Suprapubic skin (tissue), 4 donors: ENCODE results near the gene CFAP45. TPM values are rescaled to one million over a fixed set of nuclear protein-coding genes. Genes with fewer than 3 reads are reported as not detected.
"Not testable (repeated sequence)": the region's sequence is repeated elsewhere in the genome, so short reads cannot be mapped to it uniquely, and the experiment has no call there.

Source experiments
- DNase-seq, 2 donors: peaks; one replicate each; pipeline ENCODE4 v3.0.0-alpha.2; 2019; ENCODE audit warnings: low spot score in 2 of 2
- H3K27ac ChIP-seq: fragments of 200-600 bp; sonication (generic); one replicate; pipeline ENCODE4 v1.5.1; 2019
- H3K27me3 ChIP-seq: fragments of 200-600 bp; sonication (generic); one replicate; pipeline ENCODE4 v1.5.1; 2019
- H3K36me3 ChIP-seq: fragments of 200-600 bp; sonication (generic); one replicate; pipeline ENCODE4 v1.5.1; 2019
- H3K4me1 ChIP-seq: fragments of 200-600 bp; sonication (generic); one replicate; pipeline ENCODE4 v1.5.1; 2019
- H3K4me3 ChIP-seq: fragments of 200-600 bp; sonication (generic); one replicate; pipeline ENCODE4 v1.5.1; 2019; ENCODE audit warnings: mild to moderate bottlenecking
- H3K9me3 ChIP-seq: fragments of 200-600 bp; sonication (generic); one replicate; pipeline ENCODE4 v1.5.1; 2019
- EP300 ChIP-seq: sonication (generic); formaldehyde crosslinking; IDR thresholded peaks from one replicate; pipeline ENCODE4 v1.6.1; 2017; ENCODE audit warnings: antibody characterized with exemption
- POLR2A ChIP-seq, 2 donors: fragments of 450-650 bp; IDR thresholded peaks; one replicate each; pipeline ENCODE4 v1.6.1; 2017; ENCODE audit warnings: antibody characterized with exemption in 2 of 2, mild to moderate bottlenecking in 2 of 2, moderate library complexity in 2 of 2
- POLR2AphosphoS5 ChIP-seq, 3 donors: sonication (generic); formaldehyde crosslinking; IDR thresholded peaks; one replicate each; pipeline ENCODE4 v1.6.1; 2017; ENCODE audit warnings: antibody characterized with exemption in 3 of 3
- WGBS: methylation state at CpG from one replicate; pipeline ENCODE4 v1.1.5; 2018; 5-methylcytosine and 5-hydroxymethylcytosine counted together
- total RNA-seq, 4 donors: library from RNA; depleted of rRNA; stranded (reverse); fragments of >200 nt; gene quantifications; one replicate each; pipeline ENCODE4 v1.1.0, GENCODE V29; 2016
- TF ChIP-seq, protein P1 (sequence below), 2 donors: fragments of 200-600 bp in 1 of 2; fragments of 450-650 bp in 1 of 2; sonication (generic) in 1 of 2; IDR thresholded peaks; one replicate each; pipeline ENCODE4 v1.5.1; 2016 to 2019; ENCODE audit warnings: antibody characterized with exemption in 2 of 2, mild to moderate bottlenecking in 1 of 2, moderate library complexity in 1 of 2

CFAP45 gene
- total RNA-seq, 4 donors from 2014 or later: 0.78 to 2.1 (median 1.6) TPM

DNA sequence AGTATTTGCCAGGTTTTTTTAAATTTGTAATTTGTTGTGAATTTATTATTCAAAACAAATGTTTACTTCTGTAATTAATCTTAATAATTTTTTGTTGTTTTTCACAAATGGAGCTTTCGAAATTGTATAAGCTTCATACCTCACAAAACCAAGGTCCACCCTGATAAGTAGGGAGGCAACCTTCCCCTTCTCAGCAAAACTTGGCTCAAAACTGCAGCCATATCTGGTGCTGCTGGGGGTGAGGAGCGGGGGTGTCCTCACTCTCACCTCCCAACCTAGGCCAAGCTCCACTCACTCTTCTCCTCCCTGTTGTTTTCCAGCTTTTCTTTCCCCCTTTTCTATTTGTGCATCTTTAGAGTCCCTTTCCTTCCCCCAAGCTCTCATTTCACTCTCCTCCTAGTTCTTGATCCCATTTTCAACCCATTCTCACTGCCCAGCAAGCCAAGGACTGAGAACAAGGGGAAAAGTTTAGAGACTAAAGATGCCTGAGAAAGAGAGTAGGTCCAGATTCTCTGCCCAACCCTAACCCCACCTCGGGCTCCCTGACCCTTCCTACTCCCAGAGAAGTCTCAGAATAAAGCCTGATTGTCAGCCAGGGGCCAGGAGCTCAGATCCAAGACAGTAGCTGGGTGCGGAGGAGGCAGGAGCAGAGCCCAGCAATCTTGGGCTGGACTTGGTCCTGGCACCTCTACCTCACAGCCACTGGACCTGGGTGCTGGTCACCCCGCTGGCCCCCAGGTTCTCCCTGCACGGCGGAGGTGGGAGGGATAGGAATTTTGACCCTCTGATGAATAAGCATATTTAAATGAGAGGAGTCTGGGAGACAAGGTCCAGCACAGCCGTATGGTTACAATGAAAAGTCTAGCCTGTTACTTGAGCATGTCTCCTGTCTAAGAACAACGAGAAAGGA, 8.3 kb upstream of the CFAP45 start:
- H3K4me3 ChIP-seq: no peak overlapping the region
- no peak for DNase-seq
- no peak overlapping the region for H3K27ac ChIP-seq
- H3K9me3 ChIP-seq: no peaks in the 10 kb centered on the region
- H3K27me3 ChIP-seq: no peaks in the 10 kb centered on the region
- 84% methylated on average over 9 of the region's 9 CpGs for WGBS
- TF ChIP-seq POLR2AphosphoS5 (IDR thresholded peaks at IDR 0.05) (no peak), POLR2A (IDR thresholded peaks at IDR 0.05) (no peak), EP300 (no peak)
- TF ChIP-seq, protein P1, sequence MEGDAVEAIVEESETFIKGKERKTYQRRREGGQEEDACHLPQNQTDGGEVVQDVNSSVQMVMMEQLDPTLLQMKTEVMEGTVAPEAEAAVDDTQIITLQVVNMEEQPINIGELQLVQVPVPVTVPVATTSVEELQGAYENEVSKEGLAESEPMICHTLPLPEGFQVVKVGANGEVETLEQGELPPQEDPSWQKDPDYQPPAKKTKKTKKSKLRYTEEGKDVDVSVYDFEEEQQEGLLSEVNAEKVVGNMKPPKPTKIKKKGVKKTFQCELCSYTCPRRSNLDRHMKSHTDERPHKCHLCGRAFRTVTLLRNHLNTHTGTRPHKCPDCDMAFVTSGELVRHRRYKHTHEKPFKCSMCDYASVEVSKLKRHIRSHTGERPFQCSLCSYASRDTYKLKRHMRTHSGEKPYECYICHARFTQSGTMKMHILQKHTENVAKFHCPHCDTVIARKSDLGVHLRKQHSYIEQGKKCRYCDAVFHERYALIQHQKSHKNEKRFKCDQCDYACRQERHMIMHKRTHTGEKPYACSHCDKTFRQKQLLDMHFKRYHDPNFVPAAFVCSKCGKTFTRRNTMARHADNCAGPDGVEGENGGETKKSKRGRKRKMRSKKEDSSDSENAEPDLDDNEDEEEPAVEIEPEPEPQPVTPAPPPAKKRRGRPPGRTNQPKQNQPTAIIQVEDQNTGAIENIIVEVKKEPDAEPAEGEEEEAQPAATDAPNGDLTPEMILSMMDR (IDR thresholded peaks at IDR 0.05): no peak
- peaks cover 33% of the 10 kb centered on the region for H3K4me1 ChIP-seq
- no peaks in the 10 kb centered on the region for H3K36me3 ChIP-seq

DNA sequence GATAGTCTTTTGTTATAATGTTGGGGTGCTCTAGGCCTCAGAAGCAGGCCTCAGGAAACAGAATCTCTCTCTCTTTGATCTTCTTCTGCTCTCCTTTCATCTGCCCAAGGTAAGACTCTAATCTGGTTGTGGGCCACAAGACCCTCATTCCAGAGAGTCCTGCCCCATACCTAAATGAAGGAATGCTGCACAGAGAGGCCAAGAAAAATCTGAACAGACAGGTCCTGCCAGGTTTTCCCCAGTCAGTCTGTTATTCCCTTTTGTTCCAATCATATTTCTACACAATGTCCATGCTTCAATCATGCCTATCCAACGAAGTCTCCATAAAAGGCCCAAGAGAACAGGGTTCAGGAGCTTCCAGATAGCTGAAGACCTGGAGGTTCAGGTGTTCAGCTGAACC, 7.0 kb upstream of the CFAP45 start:
- Histone ChIP-seq H3K36me3 (no peaks in the 10 kb centered on the region), H3K4me3 (no peak overlapping the region), H3K27ac (no peak overlapping the region), H3K9me3 (no peaks in the 10 kb centered on the region), H3K4me1 (peaks cover 21% of the 10 kb centered on the region), H3K27me3 (no peaks in the 10 kb centered on the region)
- 48% methylated on average over 1 of the region's 1 CpG for WGBS
- TF ChIP-seq POLR2AphosphoS5 (IDR thresholded peaks at IDR 0.05) (no peak), POLR2A (IDR thresholded peaks at IDR 0.05) (no peak), EP300 (no peak)
- TF ChIP-seq, protein P1 (IDR thresholded peaks at IDR 0.05): no peak
- DNase-seq: no peak

DNA sequence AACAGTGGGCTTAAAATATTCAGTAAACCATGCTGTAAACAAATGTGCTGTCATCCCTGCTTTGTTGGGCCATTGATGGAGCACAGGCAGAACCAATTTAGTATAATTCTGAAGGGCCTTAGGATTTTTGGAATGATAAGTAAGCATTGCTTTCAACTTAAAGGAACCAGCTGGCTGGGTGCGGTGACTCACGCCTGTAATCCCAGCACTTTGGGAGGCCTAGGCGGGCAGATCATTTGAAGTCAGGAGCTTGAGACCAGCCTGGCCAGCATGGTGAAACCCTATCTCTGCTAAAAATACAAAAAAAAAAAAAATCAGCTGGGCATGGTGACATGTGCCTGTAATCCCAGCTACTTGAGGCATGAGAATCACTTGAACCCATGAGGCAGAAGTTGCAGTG, 4.1 kb upstream of the CFAP45 start:
- H3K4me3 ChIP-seq, H3K36me3 ChIP-seq, H3K9me3 ChIP-seq, DNase-seq, H3K27ac ChIP-seq, H3K27me3 ChIP-seq: not testable (repeated sequence)
- WGBS: 67% methylated on average over 3 of the region's 3 CpGs
- peaks cover 19% of the 10 kb centered on the region for H3K4me1 ChIP-seq

DNA sequence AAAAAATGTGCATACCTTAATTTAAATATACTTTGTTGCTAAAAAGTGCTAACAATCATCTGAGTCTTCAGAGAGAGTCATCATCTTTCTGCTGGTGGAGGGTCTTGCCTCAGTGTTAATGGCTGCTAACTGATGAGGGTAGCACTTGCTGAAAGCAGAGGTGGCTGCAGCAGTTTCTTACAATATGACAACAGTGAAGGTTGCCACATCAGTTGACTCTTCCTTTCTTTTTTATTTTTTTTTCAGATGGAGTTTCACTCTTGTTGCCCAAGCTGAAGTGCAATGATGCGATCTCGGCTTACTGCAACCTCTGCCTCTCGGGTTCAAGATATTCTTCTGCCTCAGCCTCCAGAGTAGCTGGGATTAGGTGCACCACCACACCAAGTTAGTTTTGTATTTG, 2.6 kb upstream of the CFAP45 start:
- no peak overlapping the region for H3K27ac ChIP-seq
- TF ChIP-seq POLR2A (IDR thresholded peaks at IDR 0.05): no peak
- TF ChIP-seq EP300: no peak
- TF ChIP-seq, protein P1 (IDR thresholded peaks at IDR 0.05): no peak
- no peak for TF ChIP-seq POLR2AphosphoS5 (IDR thresholded peaks at IDR 0.05)
- no peaks in the 10 kb centered on the region for H3K27me3 ChIP-seq
- DNase-seq: no peak
- no peaks in the 10 kb centered on the region for H3K36me3 ChIP-seq
- H3K4me1 ChIP-seq: peaks cover 19% of the 10 kb centered on the region
- no peak overlapping the region for H3K4me3 ChIP-seq
- H3K9me3 ChIP-seq: no peaks in the 10 kb centered on the region
- 87% methylated on average over 3 of the region's 3 CpGs for WGBS

DNA sequence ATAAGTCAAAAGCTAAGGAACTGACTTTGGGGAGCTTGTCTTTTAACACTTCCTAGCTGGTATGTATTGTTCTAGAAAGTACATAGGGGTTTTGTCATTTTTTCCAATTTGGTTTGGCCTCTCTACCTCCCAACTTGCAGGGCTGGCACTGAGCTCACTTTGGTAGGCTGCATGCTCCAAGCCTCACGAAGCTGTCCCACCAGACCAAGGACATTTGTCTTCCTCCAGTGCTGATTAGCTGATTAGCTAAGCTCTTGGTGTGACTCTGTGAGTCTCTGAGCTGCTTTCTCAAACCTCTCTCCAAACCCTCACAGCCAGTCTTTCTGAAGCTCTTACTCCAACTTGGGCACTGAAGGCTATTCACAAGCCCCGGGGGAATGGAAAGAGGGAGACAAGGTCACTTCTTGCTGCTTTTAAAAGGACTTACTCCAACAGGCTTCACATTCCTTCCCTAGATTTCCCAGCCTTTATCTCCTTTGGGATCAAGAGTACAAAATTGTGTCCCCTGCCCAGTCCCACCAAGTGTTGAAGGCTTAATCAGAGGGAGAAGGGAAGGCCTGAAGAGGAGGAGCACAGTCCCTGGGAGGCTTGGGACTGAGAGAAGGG, 893 bp upstream of the CFAP45 start:
- WGBS: 54% methylated on average over 2 of the region's 2 CpGs
- Histone ChIP-seq H3K36me3 (no peaks in the 10 kb centered on the region), H3K9me3 (no peaks in the 10 kb centered on the region), H3K4me1 (peaks cover 23% of the 10 kb centered on the region), H3K27me3 (no peaks in the 10 kb centered on the region), H3K4me3 (no peak overlapping the region), H3K27ac (peak overlapping the region; percentile 71)
- DNase-seq: no peak
- TF ChIP-seq, protein P1 (IDR thresholded peaks at IDR 0.05): no peak
- no peak for TF ChIP-seq EP300
- TF ChIP-seq POLR2AphosphoS5 (IDR thresholded peaks at IDR 0.05): no peak
- TF ChIP-seq POLR2A (IDR thresholded peaks at IDR 0.05): no peak

DNA sequence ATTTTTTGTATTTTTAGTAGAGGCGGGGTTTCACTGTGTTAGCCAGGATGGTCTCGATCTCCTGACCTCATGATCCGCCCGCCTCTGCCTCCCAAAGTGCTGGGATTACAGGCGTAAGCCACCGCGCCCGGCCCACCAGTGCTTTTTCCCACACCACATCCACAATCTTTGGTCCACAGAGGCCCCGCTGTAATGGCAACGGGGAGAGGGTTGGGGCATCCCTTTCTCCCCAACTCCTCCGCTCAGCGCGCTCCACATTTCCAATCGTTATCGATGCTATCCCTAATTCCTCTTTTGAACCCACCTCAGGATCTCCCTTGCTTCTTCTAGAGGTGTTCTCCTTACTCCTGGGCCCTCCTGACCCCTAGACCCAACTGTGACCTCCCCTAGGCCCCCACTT, 331 bp downstream of the CFAP45 start:
- 90% methylated on average over 12 of the region's 15 CpGs for WGBS
- not testable (repeated sequence) for H3K27me3 ChIP-seq, DNase-seq, H3K9me3 ChIP-seq, H3K36me3 ChIP-seq
- Histone ChIP-seq H3K4me3 (peak overlapping the region; percentile 28), H3K4me1 (peaks cover 23% of the 10 kb centered on the region), H3K27ac (peak overlapping the region; percentile 71)
